Epidermal melanocyte (primary cell): ENCODE results near the gene WBP4.

Source experiments
- DNase-seq: peaks from one replicate; pipeline ENCODE4 v3.0.0; 2011; ENCODE audit warnings: low spot score; ENCODE audit not compliant: insufficient read length

Gene WBP4

GRCh38 chr13:41048640-41049039, 12.7 kb upstream of the WBP4 start:
- DNase-seq, result no peak

- DNase-seq, result no peak
Measured at GRCh38 chr13:41049480-41050440, 11.5 kb upstream of the WBP4 start.

GRCh38 chr13:41052441-41052840, 8.9 kb upstream of the WBP4 start:
- DNase-seq, result no peak

GRCh38 chr13:41053384-41053826, 7.9 kb upstream of the WBP4 start:
- DNase-seq, result no peak

GRCh38 chr13:41054212-41054877, 7.0 kb upstream of the WBP4 start:
- DNase-seq, result no peak

GRCh38 chr13:41054919-41055619, 6.2 kb upstream of the WBP4 start:
- no peak for DNase-seq

GRCh38 chr13:41056194-41056593, 5.1 kb upstream of the WBP4 start:
- no peak for DNase-seq

- DNase-seq, result no peak
Measured at GRCh38 chr13:41056826-41057711, 4.2 kb upstream of the WBP4 start.

- no peak for DNase-seq
Measured at GRCh38 chr13:41058295-41059070, 2.8 kb upstream of the WBP4 start.

GRCh38 chr13:41059456-41060081, 1.7 kb upstream of the WBP4 start:
- no peak for DNase-seq

- no peak for DNase-seq
Measured at GRCh38 chr13:41060082-41060723, 1.1 kb upstream of the WBP4 start.

GRCh38 chr13:41060724-41061074, 610 bp upstream of the WBP4 start:
- no peak for DNase-seq

GRCh38 chr13:41061914-41062837, 867 bp downstream of the WBP4 start:
- peak; percentile 53 for DNase-seq

- DNase-seq, result no peak
Measured at GRCh38 chr13:41064493-41064892, 3.2 kb downstream of the WBP4 start.

GRCh38 chr13:41065078-41065477, 3.8 kb downstream of the WBP4 start:
- DNase-seq, result no peak

- no peak for DNase-seq
Measured at GRCh38 chr13:41074523-41074922, 13.2 kb downstream of the WBP4 start.

- no peak for DNase-seq
Measured at GRCh38 chr13:41075034-41075433, 13.7 kb downstream of the WBP4 start.

GRCh38 chr13:41075485-41075884, 14.2 kb downstream of the WBP4 start:
- no peak for DNase-seq
